ENCODE measurements around the gene SORBS2. TPM values are rescaled to one million over a fixed set of nuclear protein-coding genes. Genes with fewer than 3 reads are reported as not detected.

The SORBS2 gene
- total RNA-seq, 1 donor from 2014 or later = 60.4 TPM

DNA sequence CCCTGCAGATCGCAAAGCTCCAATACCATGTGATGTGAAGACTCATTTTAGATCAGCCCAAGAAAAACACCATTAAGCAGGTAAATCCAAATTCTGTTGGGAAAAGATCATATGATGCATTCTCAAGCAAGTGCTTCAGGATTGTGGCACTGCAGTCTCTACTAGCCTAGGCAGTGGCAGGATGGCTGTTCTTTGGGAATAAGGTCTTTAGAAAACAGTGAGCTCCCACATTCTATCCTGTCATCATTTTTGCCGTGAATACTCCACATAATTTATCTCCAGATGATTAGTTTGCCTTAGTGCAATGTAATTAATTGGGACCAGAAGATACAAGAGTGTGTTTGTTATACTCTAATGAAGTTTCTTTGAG is 18.9 kb downstream of the SORBS2 start:
- Histone ChIP-seq H3K27me3 (no peaks in the 10 kb centered on the region), H3K27ac (no peak overlapping the region), H3K4me3 (no peak overlapping the region), H3K9me3 (no peaks in the 10 kb centered on the region), H3K4me1 (no peaks in the 10 kb centered on the region), H3K36me3 (no peaks in the 10 kb centered on the region)
- no peak for TF ChIP-seq POLR2AphosphoS5 (IDR thresholded peaks at IDR 0.05; ENCODE audit: insufficient read depth in 1 of 2, low read depth in 1 of 2)
- TF ChIP-seq POLR2A (IDR thresholded peaks at IDR 0.05) = no peak
- TF ChIP-seq, protein P1, sequence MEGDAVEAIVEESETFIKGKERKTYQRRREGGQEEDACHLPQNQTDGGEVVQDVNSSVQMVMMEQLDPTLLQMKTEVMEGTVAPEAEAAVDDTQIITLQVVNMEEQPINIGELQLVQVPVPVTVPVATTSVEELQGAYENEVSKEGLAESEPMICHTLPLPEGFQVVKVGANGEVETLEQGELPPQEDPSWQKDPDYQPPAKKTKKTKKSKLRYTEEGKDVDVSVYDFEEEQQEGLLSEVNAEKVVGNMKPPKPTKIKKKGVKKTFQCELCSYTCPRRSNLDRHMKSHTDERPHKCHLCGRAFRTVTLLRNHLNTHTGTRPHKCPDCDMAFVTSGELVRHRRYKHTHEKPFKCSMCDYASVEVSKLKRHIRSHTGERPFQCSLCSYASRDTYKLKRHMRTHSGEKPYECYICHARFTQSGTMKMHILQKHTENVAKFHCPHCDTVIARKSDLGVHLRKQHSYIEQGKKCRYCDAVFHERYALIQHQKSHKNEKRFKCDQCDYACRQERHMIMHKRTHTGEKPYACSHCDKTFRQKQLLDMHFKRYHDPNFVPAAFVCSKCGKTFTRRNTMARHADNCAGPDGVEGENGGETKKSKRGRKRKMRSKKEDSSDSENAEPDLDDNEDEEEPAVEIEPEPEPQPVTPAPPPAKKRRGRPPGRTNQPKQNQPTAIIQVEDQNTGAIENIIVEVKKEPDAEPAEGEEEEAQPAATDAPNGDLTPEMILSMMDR (IDR thresholded peaks at IDR 0.05) = no peak
- intact Hi-C loops (cut with DNase I) = no loop called here
- no peak for DNase-seq (ENCODE audit: extremely low spot score in 2 of 2)

DNA sequence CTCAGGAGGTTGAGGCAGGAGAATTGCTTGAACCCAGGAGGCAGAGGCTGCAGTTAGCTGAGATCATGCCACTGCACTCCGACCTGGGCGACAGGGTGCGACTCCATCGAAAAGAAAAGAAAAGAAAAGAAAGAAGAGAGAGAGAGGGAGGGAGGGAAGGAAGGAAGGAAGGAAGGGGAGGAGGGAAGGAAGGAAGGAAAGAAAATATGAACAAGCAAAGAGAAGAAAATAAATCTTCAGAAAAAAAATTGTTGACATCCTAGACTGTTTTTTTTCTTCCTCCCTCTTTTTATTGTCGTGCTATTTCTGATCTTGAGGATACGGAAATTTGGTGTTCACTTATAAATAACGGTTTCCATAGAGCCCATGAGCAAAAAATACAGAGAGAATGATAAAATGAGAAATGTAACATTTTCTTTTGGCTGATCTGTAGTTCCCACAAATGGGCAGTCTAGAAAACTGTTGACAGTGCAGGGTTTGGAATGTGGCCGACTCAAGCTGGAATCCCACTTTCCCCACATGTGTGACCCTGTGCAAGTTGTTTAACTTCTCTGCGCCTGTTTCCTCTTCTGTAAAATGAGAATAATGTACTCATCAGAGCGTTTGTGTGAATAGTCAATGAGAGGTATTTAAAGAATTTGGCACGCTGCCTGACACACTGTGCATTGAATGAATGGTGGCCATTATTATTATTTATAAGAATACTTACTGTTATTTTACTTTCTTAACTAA is 19.4 kb downstream of the SORBS2 start:
- H3K36me3 ChIP-seq = no peaks in the 10 kb centered on the region
- H3K9me3 ChIP-seq = no peaks in the 10 kb centered on the region
- no peak overlapping the region for H3K27ac ChIP-seq
- DNase-seq (ENCODE audit: extremely low spot score in 2 of 2) = no peak
- no peak overlapping the region for H3K4me3 ChIP-seq
- intact Hi-C loops (cut with DNase I) = no loop called here
- H3K4me1 ChIP-seq = no peaks in the 10 kb centered on the region
- TF ChIP-seq POLR2AphosphoS5 (IDR thresholded peaks at IDR 0.05; ENCODE audit: insufficient read depth in 1 of 2, low read depth in 1 of 2) (no peak), POLR2A (IDR thresholded peaks at IDR 0.05) (no peak)
- TF ChIP-seq, protein P1 (IDR thresholded peaks at IDR 0.05) = no peak
- no peaks in the 10 kb centered on the region for H3K27me3 ChIP-seq

DNA sequence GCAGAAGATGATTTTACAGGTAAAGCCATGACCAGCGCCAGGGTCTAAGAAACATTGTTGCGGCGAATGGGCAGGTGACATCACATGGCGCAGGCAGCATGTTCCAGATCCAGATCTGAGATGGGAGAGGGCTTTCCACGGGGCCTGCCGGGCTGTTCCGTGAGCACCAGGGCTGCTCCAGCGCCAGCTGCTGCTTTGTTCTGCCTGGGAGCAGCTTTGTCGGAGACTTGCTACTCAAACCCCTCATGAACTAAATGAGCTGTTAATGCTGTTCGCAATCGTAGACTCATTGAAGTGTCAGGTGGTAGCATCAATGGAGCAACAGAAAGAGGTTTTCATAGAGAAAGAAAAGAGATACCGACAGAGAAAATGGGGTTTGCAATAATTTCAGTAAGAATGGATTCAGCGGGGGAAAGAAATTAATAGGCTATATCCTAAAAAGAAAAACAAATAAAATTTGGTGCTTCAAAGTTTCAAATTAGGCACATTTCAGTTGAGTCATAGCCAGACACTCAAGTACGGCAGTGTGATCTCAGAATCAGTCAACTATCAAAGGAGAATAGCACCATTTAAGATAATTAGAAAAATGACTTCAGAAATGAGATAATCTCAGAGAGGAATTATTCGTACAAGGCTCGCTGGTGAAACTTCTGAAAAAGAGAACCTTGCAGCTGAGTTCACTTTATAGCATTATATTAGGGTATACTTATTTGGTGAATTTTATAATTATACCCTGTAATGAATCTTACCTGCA is 23.9 kb downstream of the SORBS2 start:
- intact Hi-C loops (cut with DNase I) = no loop called here
- no peak overlapping the region for H3K27ac ChIP-seq
- H3K27me3 ChIP-seq = no peaks in the 10 kb centered on the region
- no peaks in the 10 kb centered on the region for H3K4me1 ChIP-seq
- no peak overlapping the region for H3K4me3 ChIP-seq
- no peaks in the 10 kb centered on the region for H3K9me3 ChIP-seq
- TF ChIP-seq, protein P1 (IDR thresholded peaks at IDR 0.05) = no peak
- no peak for TF ChIP-seq POLR2A (IDR thresholded peaks at IDR 0.05)
- TF ChIP-seq POLR2AphosphoS5 (IDR thresholded peaks at IDR 0.05; ENCODE audit: insufficient read depth in 1 of 2, low read depth in 1 of 2) = no peak
- H3K36me3 ChIP-seq = no peaks in the 10 kb centered on the region
- no peak for DNase-seq (ENCODE audit: extremely low spot score in 2 of 2)

DNA sequence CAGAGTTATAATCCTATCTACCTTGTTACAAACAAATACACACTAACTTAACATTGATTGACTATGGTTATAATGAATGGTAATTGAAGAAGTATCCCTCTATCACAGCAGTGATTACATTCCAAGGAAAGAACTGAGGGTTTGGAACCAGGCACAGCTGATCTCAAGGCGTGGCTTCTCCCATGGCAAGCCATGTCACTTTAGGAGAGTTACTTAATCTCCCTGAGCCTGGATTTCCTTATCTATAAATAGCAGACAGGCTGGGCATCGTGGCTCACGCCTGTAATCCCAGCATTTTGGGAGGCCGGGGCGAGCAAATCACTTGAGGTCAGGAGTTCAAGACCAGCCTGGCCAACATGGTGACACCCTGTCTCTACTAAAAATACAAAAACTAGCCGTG is 25.6 kb downstream of the SORBS2 start:
- intact Hi-C loops (cut with DNase I) = no loop called here
- no peaks in the 10 kb centered on the region for H3K27me3 ChIP-seq
- H3K36me3 ChIP-seq = no peaks in the 10 kb centered on the region
- DNase-seq (ENCODE audit: extremely low spot score in 2 of 2) = no peak
- H3K9me3 ChIP-seq = no peaks in the 10 kb centered on the region
- no peaks in the 10 kb centered on the region for H3K4me1 ChIP-seq
- no peak overlapping the region for H3K27ac ChIP-seq
- TF ChIP-seq POLR2AphosphoS5 (IDR thresholded peaks at IDR 0.05; ENCODE audit: insufficient read depth in 1 of 2, low read depth in 1 of 2) (no peak), POLR2A (IDR thresholded peaks at IDR 0.05) (no peak)
- TF ChIP-seq, protein P1 (IDR thresholded peaks at IDR 0.05) = no peak
- no peak overlapping the region for H3K4me3 ChIP-seq

DNA sequence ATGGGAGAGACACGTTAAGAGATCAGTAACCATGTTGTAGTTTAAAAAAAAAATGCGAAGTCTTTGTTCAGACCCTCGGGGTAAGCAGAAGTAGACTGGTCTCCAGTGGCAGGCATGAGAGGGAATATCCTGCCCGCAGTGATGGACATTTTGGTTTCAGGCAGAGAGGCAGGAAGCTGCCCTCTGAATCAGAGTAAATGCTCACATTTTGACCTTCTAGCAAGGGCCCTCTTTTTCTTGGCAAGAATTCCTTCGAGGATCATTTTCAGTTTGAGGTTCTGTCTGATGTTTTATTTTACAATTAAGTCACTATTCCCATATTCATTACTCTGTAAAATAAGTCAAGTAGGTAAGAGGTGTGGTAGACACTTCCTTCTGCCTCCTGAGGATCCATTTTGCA is 28.4 kb downstream of the SORBS2 start:
- intact Hi-C loops (cut with DNase I) = no loop called here
- no peak for DNase-seq (ENCODE audit: extremely low spot score in 2 of 2)
- Histone ChIP-seq H3K4me1 (no peaks in the 10 kb centered on the region), H3K27ac (no peak overlapping the region), H3K9me3 (no peaks in the 10 kb centered on the region), H3K4me3 (no peak overlapping the region), H3K36me3 (no peaks in the 10 kb centered on the region), H3K27me3 (no peaks in the 10 kb centered on the region)
- TF ChIP-seq, protein P1 (IDR thresholded peaks at IDR 0.05) = no peak
- TF ChIP-seq POLR2A (IDR thresholded peaks at IDR 0.05) = no peak
- no peak for TF ChIP-seq POLR2AphosphoS5 (IDR thresholded peaks at IDR 0.05; ENCODE audit: insufficient read depth in 1 of 2, low read depth in 1 of 2)
